AG04450 (cell line): ENCODE results near the gene IGSF8. TPM values are rescaled to one million over a fixed set of nuclear protein-coding genes. Genes with fewer than 3 reads are reported as not detected.

Experiments
- CTCF ChIA-PET: fragments of 300-600, 350-600 bp; formaldehyde crosslinking; extraction: SDS; loops from one replicate; lab custom pipeline; 2022; ENCODE audit warnings: antibody characterized with exemption, inconsistent platforms; lab: Charles Lee
- POLR2A ChIA-PET: fragments of 350-600 bp; formaldehyde crosslinking; extraction: SDS; loops from one replicate; lab custom pipeline; 2021; ENCODE audit warnings: antibody characterized with exemption, inconsistent platforms; lab: Yijun Ruan, JAX
- DNase-seq: peaks from one replicate; pipeline ENCODE4 v3.0.0-alpha.2; 2011; ENCODE audit warnings: low read depth, low spot score
- H3K27ac ChIP-seq: one replicate; pipeline ENCODE4 v1.5.1; 2012; ENCODE audit warnings: low read depth, low read length, control low read depth
- H3K27me3 ChIP-seq: one replicate; pipeline ENCODE4 v1.6.0; 2012; ENCODE audit warnings: low read length; ENCODE audit not compliant: control insufficient read depth, insufficient read depth
- H3K4me3 ChIP-seq: 2 replicates; pipeline ENCODE4 v1.5.1; 2011; ENCODE audit warnings: mild to moderate bottlenecking, low read depth, low read length, control low read depth
- H3K9me3 ChIP-seq: 2 replicates; pipeline ENCODE4 v1.5.1; 2012; ENCODE audit warnings: low read length; ENCODE audit not compliant: control insufficient read depth, insufficient read depth
- CTCF ChIP-seq: IDR thresholded peaks from 2 replicates; pipeline ENCODE4 v1.5.1; 2011; ENCODE audit warnings: low read depth, low read length, control low read depth, inconsistent platforms
- polyA plus RNA-seq: library from polyadenylated mRNA; depleted of rRNA; stranded (reverse); fragments of >200 nt; gene quantifications from 2 replicates; pipeline ENCODE4 v1.2.3, GENCODE V29; 2011

IGSF8 gene
- polyA plus RNA-seq, 1 experiment: 12.7 TPM

DNA sequence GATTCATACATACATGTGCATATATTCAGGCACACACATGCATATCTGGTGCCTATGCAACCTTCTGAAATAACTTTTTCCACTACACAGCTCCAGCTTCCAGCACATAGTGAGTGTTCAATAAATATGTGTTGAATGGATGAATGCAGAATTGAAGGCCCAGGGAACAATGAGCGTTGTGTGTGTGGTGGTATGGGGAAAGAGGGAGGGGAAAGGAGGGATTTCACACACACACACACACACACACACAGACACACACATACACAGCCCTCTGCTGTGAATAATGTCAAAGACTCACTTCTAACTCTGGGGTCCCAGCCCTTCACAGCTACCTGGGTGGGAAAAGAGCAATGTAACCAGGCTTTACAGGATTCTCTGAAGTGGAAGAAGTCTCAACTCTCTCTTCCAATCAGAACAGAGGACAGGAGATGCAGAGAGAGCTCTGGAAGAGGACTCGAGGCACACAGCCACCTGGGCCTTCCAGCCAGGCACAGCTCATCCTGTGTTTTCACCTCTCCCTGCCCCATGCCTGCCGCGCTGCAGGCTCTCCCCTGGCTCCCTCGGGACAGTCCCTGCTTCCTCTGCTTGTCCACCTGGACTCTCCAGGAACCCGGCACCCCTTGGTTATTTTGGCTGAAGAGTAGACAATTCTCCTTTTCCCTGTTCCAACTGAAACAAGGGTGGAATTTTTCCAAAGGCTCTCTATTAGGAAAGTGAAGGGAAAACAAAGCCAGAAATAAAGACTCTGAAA lies 5.4 kb upstream of the IGSF8 start:
- no peaks in the 10 kb centered on the region for H3K9me3 ChIP-seq
- CTCF ChIA-PET: interaction anchor here (1.0 to 7.2 kb wide), 8 partner anchors 19 to 273 kb away, joined by 3 to 212 read pairs (median 48); partner anchors contain the start of gene CASQ1
- H3K27ac ChIP-seq: no peak overlapping the region
- POLR2A ChIA-PET: no interaction called here
- no peak for DNase-seq
- H3K27me3 ChIP-seq: peaks cover 13% of the 10 kb centered on the region
- no peak for TF ChIP-seq CTCF
- H3K4me3 ChIP-seq: no peak overlapping the region

DNA sequence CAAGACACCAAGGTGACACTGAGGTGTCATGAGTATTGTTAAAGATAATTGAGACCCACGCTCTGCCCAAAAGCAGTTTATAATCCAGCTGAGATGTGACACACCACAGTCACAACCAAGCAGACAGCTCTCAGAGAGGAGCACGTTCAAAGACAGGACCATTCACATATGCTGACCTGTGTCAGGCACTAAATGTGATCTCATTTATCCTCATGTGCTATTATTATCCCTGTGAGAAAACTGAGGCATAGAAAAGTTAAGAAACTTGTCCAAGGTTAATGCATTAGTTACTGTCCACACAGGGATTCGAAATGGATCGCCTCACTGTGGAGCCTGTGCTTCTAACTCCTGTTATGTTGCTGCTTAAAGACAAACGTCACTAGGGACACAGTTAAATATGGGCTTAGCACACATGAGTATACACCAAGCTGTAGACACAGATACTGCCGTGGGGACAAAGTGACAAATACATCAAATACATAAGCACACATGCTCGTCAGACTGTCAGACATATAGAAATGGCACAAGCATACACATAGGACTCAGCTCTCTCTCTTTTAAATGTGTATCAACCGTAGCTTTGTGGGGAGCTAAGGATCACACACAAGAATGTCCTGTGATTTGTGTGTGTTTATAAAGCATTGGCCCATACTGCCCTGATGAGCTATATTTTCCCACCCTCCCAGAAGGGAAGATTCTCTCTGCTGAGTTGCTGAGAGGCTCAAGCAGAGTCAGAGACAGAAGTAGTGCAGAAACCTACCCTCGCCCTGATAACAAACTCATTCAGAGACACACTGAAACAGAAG lies 3.5 kb upstream of the IGSF8 start:
- H3K9me3 ChIP-seq: no peaks in the 10 kb centered on the region
- DNase-seq: no peak
- no peak for TF ChIP-seq CTCF
- peaks cover 3% of the 10 kb centered on the region for H3K27me3 ChIP-seq
- no peak overlapping the region for H3K27ac ChIP-seq
- POLR2A ChIA-PET: interaction anchor here (2.1 kb wide), 1 partner anchor 118 kb away, joined by 11 read pairs; no protein-coding TSS in a partner anchor
- H3K4me3 ChIP-seq: no peak overlapping the region
- CTCF ChIA-PET: interaction anchor here (0.5 to 7.2 kb wide), 42 partner anchors 8 to 314 kb away, joined by 3 to 212 read pairs (median 6); partner anchors contain the start of genes ATP1A2, CASQ1, PEA15 and PEX19

GRCh38 chr1:160101037-160101716 lies 2.8 kb upstream of the IGSF8 start:
- H3K4me3 ChIP-seq: no peak overlapping the region
- CTCF ChIA-PET: interaction anchor here (0.6 to 7.2 kb wide), 46 partner anchors 9 to 315 kb away, joined by 3 to 212 read pairs (median 5); partner anchors contain the start of genes CASQ1, PEA15 and PEX19
- peak; percentile 95 for TF ChIP-seq CTCF

DNA sequence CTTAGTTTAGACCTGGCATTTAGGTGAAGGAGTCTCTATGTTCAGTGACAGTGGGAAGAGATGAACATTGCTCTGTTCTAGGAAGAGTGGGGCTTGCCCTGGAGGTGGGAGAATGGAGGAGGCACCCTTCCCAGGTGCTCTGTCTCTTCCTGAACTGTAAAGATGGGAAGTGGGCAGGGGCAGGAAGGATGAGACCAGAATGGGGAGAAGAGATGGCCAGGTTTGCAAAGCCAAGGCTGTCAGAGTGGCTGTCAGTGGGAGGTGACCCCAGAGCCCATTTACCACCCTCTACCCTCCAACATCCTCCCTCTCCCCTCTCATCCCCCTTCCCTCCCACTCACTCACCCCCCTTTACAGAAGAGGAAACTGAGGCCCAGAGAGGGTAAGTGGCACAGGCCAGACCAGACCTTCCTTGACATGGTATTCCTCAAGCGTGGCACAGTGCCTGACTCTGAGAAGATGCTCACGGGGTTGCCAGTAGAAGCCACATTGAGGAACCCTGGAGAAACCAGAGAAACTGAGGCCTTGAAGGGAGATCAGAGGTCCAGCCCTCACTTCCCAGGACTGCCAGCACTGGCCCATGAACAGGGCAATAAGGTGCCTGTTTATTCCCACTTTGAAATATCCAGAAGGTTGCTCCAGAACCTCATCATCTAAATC lies 1.4 kb upstream of the IGSF8 start:
- no peak overlapping the region for H3K4me3 ChIP-seq
- no peak for DNase-seq
- CTCF ChIA-PET: interaction anchor here (0.8 to 7.2 kb wide), 15 partner anchors 10 to 277 kb away, joined by 3 to 212 read pairs (median 20); partner anchors contain the start of genes CASQ1 and PEX19
- no peaks in the 10 kb centered on the region for H3K27me3 ChIP-seq
- no peak for TF ChIP-seq CTCF
- POLR2A ChIA-PET: interaction anchor here (2.1 kb wide), 1 partner anchor 120 kb away, joined by 11 read pairs; no protein-coding TSS in a partner anchor
- no peaks in the 10 kb centered on the region for H3K9me3 ChIP-seq
- H3K27ac ChIP-seq: no peak overlapping the region

More at GRCh38 chr1:160101037-160101716, 2.8 kb upstream of the IGSF8 start:
- Histone ChIP-seq H3K27ac (no peak overlapping the region), H3K9me3 (no peaks in the 10 kb centered on the region), H3K27me3 (no peaks in the 10 kb centered on the region)
- DNase-seq: no peak
- POLR2A ChIA-PET: interaction anchor here (0.6 to 2.1 kb wide), 2 partner anchors 119 to 151 kb away, joined by 3 to 11 read pairs; no protein-coding TSS in a partner anchor
